ENCODE data around the gene TPI1.
A peak's percentile ranks its signal among the peaks of the same experiment; 100 is the strongest.

DNA sequence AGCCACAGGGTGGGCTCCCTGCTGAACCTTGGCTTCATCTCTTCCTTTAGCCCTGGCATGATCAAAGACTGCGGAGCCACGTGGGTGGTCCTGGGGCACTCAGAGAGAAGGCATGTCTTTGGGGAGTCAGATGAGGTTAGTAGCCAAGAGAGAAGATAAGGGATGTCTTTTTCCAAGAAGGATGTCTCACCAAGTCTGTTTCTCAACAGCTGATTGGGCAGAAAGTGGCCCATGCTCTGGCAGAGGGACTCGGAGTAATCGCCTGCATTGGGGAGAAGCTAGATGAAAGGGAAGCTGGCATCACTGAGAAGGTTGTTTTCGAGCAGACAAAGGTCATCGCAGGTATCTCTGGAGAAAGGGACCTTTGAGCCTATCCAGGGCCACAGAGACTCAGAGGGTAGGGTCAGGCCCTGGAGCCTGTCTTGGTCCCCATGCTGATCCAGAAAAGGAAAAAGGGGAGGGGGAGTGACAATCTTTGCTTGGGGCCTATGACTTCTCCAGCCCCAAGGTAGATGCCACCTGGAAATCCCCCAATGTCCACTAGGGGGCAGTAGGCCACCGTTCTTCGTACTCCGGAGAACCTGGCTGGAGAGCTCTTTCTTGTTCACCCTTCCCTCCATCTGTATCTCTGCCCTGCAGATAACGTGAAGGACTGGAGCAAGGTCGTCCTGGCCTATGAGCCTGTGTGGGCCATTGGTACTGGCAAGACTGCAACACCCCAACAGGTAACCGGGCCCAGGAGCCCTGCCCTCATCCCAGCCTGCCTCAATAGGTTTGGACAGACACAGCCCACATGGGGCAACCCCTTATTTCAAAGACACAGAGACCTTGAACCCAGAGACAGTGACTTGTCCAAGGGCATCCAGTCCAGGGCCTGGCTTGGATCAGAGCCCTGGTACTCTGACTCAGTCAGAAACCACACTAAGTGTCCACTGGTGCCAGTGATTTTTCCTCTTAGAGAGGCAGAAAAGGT lies 2.0 kb downstream of the TPI1 start:
- TF ChIP-seq, protein P1, sequence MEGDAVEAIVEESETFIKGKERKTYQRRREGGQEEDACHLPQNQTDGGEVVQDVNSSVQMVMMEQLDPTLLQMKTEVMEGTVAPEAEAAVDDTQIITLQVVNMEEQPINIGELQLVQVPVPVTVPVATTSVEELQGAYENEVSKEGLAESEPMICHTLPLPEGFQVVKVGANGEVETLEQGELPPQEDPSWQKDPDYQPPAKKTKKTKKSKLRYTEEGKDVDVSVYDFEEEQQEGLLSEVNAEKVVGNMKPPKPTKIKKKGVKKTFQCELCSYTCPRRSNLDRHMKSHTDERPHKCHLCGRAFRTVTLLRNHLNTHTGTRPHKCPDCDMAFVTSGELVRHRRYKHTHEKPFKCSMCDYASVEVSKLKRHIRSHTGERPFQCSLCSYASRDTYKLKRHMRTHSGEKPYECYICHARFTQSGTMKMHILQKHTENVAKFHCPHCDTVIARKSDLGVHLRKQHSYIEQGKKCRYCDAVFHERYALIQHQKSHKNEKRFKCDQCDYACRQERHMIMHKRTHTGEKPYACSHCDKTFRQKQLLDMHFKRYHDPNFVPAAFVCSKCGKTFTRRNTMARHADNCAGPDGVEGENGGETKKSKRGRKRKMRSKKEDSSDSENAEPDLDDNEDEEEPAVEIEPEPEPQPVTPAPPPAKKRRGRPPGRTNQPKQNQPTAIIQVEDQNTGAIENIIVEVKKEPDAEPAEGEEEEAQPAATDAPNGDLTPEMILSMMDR (IDR thresholded peaks at IDR 0.05; ENCODE audit: insufficient read depth, low read depth, low read length), result peak; percentile 84
- no peak for TF ChIP-seq EZH2 (IDR thresholded peaks at IDR 0.05; ENCODE audit: insufficient read depth, low read length)

All from astrocyte (in vitro differentiated cells and primary cell).